GM18520 (cell line): ENCODE results near the gene ALS2.

Source experiments
- ATAC-seq: cut with Tn5 transposase; IDR thresholded peaks from one replicate; pipeline ENCODE4 v1.9.1; 2021; ENCODE audit not compliant: unreplicated experiment

ALS2 gene

GRCh38 chr2:201758234-201758633 is 22.5 kb downstream of the ALS2 start:
- no peak for ATAC-seq

DNA sequence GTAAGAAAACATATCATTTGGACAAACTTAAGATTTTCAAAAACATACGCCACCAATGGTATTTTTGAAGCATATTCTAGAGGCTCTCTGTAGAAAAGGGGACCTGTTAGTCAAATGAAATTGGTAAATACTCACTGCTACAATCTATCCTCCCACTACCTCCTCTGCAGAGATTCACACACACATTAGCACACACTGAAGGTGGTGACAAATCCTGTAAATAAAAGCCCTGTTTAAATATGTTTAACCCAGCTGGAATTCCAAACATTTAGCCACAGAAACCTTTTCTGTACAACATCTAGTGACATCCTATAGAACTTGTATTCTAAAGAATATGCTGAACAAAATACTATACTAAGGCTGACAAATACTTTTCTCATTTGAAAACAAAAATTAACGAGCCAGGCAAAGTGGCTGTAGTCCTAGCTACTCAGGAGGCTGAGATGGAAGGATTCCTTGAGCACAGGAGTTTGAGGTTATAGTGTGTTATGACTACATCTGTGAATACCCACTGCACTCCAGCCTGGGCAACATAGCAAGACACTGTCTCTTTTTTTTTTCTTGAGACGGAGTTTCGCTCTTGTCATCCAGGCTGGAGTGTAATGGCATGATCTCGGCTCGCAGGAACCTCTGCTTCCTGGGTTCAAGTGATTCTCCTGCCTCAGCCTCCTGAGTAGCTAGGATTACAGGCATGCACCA is 25.9 kb downstream of the ALS2 start:
- ATAC-seq, result no peak

DNA sequence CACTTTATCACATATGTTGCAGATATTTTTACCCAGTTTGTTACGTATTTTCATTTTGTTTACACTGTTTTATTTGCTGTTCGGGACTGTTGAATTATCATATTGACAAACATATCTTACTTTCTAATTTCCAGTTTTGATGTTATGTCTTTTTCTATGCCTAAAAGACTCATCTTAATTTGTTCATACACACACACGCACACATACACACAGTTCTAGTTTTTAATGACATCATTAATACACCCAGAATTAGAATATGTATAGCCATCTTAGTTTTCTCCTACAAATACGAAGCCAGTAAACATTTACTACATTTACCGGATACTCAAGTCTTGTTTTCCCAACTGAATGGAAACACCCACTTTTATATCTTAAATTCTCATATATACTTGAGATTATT is 29.2 kb downstream of the ALS2 start:
- ATAC-seq, result no peak

GRCh38 chr2:201746551-201746950 is 34.2 kb downstream of the ALS2 start:
- ATAC-seq, result no peak

DNA sequence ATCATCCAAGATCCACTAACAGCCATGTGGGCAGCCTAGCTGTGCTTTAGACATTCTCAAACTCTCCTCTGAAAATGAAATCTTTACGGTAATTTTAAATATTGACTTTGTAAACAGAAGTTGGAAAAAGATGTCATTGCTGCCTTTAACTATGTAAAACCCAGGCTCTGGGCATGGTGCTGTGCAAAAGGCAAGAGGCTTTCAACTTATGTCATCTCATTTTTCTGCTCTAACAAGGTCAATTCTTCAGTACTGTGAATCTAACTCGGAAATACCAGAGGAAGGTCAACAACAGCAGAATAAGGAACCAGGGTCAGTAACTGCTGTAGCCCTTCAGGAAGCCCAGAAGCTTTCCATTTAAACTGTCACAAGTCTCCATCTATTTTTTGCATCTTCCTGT is 45.2 kb downstream of the ALS2 start:
- no peak for ATAC-seq

DNA sequence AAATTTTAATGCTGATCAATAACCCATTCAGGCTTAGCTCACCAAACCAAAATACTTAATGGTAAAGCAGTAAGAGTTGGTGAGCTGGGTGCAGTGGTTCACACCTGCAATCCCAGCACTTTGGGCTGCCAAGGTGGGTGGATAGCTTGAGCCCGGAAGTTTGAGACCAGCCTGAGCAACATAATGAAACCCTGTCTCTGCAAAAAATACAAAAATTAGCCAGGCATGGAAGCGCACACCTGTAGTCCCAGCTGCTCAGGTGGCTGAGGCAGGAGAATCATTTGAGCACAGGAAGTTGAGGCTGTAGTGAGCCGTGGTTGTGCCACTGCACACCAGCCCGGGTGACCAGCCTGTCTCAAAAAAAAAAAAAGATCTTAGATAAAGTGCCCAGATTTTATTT is 46.6 kb downstream of the ALS2 start:
- no peak for ATAC-seq

- no peak for ATAC-seq
Measured at GRCh38 chr2:201733544-201733943, 47.2 kb downstream of the ALS2 start.

DNA sequence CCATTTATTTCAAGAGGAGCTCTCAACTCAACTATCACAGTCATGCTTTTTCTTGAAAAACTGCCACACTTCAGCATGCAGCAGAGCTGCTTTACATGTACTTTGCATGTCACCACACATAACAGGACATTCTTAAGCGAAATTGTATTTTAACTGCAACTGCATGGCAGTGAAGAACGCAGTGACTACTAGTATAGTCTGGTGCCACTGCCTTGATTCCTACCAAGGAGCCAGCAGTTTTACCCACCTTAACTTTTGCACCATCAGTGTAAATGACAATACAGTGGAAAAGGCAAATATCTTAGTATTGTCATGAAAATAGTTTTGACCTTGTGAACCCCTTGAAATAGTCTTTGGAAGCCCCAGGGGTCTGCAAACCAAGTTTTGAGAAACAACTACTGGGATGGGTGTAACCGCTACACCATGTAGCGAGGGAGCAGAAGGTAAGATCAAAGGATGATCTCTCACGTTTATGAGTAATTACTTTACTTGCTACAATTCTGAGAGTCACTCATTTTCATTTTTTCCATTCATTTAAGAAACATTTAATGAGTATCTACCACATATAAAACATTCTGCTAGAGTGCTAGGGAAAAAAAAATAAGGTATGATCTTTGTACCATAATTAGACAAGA is 50.0 kb downstream of the ALS2 start:
- ATAC-seq, result no peak

DNA sequence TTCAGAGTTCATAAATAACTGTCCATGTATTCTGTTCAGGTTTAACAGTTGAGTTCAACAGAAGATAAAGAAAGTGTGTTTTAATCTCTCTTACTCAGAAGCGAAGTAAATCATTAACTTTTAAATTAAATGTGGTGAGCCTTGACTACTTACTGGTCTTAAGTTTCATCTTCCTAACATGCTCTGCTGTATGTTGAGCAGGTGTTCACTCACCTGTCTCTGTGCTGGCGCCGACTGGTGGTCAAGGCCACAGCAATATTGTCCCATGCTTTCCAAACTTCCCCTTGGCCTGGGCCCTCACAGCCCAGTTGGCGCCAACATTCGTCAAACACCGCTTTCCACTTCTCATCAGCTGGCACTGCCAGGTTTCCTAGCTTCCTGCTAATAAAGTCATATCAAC is 65.3 kb downstream of the ALS2 start:
- ATAC-seq, result no peak

GRCh38 chr2:201712726-201713125 is 68.0 kb downstream of the ALS2 start:
- no peak for ATAC-seq

DNA sequence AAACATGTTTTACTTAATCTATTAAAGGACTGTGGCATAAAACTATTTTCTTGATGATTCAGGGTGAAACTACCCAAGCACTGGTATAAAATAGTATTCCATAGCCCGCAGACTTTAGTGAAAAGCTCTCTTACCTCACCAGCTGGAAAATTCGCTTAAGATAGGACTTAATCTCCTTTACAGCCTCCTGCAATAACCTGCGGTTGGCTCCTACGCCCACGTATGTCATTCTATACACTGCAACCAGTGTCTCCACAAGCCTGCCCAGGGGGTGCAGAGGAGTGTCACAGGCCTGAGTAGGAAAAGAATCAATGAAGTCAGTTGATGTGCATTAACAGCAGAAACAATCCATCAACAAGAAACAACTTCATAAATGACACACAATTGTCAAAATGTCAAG is 71.0 kb downstream of the ALS2 start:
- no peak for ATAC-seq

DNA sequence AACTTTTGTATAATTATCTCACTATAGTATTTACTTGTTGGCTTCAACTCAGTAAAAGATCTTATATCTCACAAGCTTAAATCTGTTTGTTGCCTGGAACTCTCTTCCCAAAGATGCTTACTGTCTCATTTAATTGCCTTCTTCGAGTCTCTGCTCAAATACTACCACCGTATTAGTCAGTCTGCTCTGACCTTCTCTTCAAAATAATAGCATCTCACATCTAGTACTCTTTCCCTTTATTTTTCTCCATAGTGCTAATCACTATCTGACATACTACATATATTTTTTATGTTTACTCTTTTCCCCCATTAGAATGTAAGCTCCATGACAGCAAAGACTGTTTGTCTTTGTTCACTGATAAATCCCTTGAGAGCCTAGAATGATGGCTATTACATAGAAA is 71.7 kb downstream of the ALS2 start:
- no peak for ATAC-seq

DNA sequence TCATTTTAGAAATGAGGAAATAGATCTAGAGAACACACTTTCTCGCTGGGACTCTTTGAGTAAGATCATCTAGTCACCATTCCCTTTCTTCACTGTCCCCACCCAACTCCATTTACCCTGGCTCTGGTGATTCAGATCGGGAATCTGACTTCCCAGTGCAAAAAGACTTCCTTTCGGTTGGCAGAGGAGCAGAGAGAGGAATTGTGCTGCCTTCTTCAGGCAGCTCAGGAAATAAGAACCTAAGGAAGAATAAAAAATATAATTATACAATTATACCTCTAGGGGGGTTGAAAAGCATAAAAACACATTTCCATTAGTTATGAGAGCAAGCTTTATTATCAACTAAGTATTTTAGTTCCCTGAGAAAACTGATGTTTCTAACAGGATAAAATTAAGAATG is 73.0 kb downstream of the ALS2 start:
- ATAC-seq, result no peak

- ATAC-seq, result no peak
Measured at GRCh38 chr2:201707142-201707541, 73.6 kb downstream of the ALS2 start.

DNA sequence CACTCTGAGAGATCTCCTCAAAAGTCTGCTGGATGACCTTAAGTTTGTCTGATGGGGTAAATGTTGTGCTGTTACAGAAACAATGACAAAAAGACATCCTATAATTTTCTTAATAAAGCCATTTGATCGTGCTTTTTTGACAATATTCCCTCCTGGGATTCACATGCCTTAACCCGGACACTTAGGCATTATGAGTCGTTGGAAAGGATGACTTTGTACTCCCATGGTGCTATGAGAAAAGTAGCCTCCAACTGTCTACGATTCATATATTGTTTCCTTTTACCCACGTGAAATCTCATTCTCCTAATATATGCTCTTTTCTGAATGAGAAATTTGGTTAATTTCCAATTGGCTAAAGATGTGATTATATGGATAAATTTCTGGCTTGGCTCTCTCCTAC is 76.2 kb downstream of the ALS2 start:
- no peak for ATAC-seq

DNA sequence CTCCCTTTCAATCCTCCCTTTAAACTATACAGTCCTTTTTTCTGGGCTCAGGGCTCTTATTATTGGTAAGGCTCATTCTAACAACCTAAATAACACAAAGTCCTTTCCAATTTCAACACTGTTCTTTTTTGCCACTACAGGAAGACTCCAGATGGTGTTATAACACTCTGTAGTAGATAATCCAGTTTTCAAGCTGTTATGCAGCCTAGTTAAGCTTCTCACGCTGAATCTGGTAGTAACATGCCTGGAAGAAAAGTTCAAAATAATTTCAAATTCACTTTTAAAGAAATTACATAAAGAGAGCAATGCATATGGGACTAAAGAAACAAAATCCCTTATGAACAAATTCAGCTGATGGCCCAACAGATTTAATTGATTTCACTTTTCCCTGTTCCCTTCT is 79.1 kb downstream of the ALS2 start:
- no peak for ATAC-seq

DNA sequence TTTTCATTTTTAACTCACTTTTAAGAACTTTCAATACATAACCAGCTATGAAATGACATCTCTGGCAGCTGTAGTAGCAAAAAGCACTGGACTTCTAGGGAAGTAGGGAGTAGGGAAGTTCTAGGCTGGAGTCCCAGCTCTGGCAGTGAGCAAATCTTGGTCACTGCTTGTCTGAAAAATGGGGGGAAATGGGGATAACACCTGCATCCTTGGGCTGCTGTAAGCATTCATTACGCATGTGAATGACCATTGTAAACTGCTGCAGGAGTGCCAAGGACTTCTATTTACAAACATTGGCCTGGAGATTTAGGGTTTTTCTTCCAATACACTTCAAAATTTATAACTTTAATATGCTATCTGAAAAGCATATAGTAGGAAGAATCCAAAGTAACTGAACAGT is 81.3 kb downstream of the ALS2 start:
- ATAC-seq, result no peak

DNA sequence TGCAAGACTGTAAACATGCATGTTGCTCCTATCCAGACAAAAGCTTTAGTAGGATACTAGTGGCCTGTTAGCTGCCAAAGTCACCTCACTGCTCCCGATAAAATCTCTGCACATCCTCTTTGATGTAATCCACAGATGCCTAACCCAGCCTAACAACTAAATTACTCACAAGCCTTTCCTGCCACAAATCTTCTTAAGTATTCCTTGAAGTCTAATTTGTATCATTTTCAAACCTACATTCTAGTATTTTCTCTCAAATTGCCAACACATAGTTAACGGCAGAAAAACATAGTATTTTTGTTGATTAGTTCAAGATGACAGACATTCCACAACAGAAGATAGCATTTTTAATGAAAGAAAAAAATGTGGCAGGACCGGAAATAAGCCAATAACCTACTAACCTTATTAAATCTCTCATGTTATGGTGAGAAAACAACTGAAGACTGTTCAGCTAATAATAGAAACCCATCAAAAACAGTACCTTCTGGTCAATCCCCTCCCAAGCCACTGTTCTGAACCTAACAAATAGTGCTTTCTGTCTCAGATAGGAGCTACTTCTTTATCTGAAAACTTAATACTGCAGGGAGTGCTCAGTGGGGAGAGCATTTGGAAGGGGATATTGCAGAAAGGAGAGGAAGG is 82.0 kb downstream of the ALS2 start, which contains the start of gene MPP4:
Gene MPP4, minus strand, starts transcription at position 57 of the 639 bp plus-strand sequence. CDS start 4,690 bp downstream, outside the sequence.
- ATAC-seq, result no peak

DNA sequence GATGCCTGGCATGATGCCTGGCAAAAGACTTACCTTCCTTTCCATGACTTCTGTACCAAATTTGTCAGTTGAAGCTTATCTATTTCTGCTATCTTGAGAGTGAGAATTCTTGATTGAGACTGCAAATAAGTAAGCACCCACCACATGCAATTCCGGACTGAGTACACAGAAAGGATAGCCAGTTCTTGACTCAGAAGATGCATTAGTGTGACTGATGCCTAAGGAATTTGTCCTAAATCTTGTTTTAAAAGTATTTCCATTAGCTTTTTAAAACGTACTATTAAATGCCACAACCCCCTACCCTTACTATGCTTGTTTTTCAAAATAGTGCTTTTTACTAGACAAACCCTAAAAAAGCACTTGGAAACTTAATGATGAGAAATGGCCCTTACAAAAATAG is 82.8 kb downstream of the ALS2 start:
- no peak for ATAC-seq

- ATAC-seq, result no peak
Measured at GRCh38 chr2:201696151-201696659, 84.5 kb downstream of the ALS2 start.

DNA sequence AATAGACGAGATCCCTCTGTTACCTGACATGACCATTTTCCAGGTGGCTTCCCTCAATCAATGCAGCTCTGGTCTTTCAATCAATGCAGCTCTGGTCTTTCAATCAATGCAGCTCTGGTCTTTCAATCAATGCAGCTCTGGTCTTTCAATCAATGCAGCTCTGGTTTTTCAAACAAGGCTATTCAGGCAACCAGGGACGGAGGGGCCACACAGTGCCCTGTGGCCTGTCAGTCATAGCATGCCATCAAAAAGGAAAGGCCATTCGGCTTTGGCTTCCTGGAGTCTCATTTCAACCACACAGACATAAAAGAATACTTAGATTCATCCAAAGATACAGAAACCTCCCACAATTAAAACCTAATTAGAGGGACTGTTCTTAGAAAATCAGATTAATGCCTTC is 95.6 kb downstream of the ALS2 start:
- no peak for ATAC-seq

- ATAC-seq, result no peak
Measured at GRCh38 chr2:201680743-201681142, 100.0 kb downstream of the ALS2 start.
